HG02870 (cell line): ENCODE results near the gene CCHCR1.
"Not testable (repeated sequence)": the region's sequence is repeated elsewhere in the genome, so short reads cannot be mapped to it uniquely, and the experiment has no call there.

Source experiments
- ATAC-seq: cut with Tn5 transposase; IDR thresholded peaks from one replicate; pipeline ENCODE4 v1.9.1; 2021; ENCODE audit warnings: mild to moderate bottlenecking, moderate library complexity; ENCODE audit not compliant: unreplicated experiment

CCHCR1 gene

DNA sequence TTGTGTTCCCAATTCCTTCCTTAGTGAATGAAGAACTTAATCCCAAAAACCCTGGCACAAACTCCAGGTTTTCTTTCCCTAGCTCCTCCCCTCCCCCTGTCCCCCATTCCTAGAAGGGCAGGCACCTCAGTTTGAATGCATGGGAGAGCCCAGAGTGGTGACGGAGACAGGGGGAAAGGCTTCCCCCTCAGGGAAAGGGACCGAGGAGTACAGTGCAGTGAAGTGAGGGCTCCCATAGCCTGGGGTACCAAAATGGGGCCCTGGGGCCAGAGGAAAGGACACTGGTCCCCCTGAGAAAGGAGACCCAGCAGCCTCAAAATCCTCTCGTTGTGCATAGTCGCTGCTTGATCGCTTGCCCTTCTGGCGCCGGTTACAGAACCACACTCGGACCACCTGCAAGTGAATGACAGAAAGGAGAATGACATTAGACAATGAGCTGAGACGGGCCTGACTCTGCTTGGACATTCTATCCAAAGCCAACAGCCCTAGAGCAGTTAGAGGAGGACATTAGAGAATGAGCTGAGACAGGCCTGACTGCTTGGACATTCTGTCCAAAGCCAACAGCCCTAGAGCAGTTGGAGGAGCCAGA lies 7.0 kb upstream of the CCHCR1 start:
- not testable (repeated sequence) for ATAC-seq

DNA sequence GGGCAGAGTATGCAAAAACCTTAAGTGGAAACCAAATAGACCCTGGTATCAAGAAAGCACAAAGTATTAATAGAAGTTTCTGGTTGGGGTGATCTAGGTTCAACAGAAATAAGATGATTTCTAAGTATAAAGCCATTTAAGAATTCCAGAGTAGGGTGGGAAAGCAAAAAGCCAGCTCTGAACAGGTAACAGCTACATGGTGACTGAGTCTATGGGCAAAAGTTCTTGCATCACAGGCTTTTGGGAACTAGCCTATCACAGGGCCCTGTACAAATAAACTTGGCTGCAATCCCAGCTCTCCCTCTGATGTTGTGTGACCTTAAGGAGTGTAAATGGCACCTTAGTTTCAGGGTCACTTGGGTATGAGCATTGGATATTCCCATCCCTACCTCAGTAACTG lies 6.3 kb upstream of the CCHCR1 start:
- ATAC-seq: no peak

DNA sequence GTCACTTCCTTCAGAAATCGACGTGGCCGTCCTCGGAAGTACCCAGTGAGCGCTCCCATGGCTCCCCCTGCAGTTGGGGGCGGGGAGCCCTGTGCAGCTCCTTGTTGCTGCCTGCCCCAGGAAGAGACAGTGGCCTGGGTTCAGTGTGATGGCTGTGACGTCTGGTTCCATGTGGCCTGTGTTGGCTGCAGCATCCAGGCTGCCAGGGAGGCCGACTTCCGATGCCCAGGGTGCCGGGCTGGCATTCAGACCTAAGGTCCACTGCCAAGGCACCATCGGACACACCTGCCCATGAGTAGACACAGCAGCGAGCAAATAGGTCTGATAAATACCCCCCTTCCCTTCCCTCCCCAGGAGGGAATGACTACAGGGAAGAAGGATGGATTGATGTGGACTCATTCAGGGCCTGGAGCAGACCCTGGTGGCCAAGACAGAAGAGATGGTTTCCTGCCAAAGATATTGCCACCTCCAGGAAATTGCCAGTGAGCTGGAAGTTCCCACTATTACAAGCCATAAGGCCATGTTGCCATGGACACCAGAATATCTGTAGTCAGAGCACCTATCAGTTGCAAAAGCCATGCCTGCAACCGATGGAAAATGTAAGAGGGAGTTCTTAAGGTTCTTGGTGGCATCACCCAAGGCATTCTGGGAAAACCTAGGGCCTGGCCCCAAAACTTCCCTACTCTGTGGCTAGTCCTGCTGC lies 5.0 kb upstream of the CCHCR1 start:
- no peak for ATAC-seq

DNA sequence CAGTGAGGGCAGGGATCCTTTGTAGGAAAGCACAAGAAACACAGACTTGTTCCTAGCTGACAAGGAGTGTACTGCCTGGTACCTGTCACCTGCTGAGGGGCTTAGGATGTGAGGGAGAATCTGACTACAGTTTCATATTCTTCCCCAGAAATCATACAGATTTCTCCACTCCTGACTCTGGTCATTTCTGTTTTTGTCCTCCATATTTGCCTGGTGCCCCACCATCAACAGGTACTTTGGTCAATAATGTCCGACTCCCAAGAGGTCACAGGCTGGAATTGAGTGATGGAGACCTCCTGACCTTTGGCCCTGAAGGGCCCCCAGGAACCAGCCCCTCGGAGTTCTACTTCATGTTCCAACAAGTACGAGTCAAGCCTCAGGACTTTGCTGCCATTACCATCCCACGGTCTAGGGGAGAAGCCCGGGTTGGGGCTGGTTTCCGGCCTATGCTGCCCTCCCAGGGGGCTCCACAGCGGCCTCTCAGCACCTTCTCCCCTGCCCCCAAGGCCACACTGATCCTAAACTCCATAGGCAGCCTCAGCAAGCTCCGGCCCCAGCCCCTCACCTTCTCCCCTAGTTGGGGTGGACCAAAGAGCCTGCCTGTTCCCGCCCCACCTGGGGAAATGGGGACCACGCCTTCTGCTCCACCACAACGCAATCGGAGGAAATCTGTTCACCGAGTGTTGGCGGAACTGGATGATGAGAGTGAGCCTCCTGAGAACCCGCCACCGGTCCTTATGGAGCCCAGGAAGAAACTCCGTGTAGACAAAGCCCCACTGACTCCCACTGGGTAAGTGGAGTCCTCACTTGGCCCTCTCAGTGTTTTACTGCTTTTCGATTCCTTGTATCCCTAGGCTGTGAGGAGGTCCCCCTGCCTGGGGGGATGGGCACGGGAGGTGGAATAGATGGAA lies 3.9 kb upstream of the CCHCR1 start:
- no peak for ATAC-seq

- no peak for ATAC-seq
These were observed 1.6 kb upstream of the CCHCR1 start for GRCh38 chr6:31158863-31159855.

- ATAC-seq: peak; percentile 84
These were observed 699 bp upstream of the CCHCR1 start, which contains the start of gene TCF19 for GRCh38 chr6:31158140-31158862. TCF19 (plus strand) TSS chr6:31158589; CDS start chr6:31159470, 881 bp downstream.

DNA sequence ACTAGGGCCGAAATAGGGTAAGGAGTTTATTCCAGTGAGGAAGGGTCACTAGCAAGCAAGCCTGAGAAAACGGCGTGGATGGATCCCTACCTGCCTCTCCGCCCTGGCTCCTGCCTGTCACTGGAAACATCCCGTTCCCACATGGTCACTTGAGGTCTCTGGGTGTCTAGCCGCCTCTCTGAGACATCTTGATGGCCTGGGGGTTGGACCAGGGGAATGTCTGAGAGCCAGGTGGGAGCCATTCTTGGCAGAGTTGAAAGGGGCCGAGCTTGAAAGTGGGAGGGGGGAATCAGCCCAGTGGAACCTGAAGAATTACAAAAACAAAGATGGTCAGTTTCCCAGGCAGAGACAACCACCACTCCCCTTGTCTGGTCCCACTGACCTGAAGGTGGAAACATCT lies 961 bp downstream of the CCHCR1 start:
- ATAC-seq: no peak

GRCh38 chr6:31154436-31154835 lies 3.2 kb downstream of the CCHCR1 start:
- ATAC-seq: no peak

DNA sequence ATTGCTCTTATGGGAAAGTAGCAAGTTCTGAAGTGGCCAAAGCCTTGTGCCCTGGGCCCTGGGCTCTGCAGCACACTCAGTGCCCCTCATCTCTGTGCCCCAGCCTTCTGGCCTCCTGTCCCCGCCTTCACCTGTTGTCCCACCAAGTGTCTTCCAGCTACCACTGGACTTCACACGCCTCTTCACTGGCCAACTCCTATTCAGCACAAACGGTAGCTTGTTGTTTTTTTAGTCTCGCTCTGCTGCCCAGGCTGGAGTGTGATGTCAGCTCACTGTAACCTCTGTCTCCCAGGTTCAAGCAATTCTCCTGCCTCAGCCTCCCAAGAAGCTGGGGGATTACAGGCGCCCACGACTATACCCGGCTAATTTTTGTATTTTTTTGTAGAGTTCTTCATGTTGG lies 4.8 kb downstream of the CCHCR1 start:
- no peak for ATAC-seq

DNA sequence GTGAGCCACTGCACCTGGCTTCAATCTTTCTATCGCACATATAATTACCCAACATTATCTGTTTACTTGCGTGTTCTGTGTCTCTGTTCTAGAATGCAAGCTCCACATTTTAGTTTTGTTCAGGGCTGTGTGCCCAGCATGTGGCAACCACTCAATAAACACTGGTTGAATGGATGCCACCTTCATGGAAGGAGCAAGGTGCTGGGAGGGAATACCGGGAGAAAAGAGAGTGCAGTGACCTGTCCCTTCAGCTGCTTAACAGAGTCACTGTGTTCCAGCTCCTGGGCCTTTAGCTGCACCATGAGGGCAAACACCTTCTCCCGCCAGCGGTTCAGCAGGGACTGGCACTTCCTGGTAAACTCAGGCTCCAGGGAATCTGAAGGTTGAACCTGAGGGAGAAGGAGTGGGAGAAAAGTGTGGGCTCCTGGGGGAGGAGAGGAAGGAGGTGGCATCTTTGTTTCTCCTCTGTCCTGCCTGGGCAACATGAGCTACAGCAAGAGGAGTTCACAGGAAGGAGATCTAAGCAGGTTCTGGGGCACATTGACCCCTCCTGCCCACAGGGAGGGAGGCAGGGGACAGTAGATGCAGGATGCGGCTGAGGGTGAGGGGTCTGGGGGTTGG lies 7.7 kb downstream of the CCHCR1 start:
- no peak for ATAC-seq

- no peak for ATAC-seq
These were observed 12.2 kb downstream of the CCHCR1 start for GRCh38 chr6:31145386-31145785.

DNA sequence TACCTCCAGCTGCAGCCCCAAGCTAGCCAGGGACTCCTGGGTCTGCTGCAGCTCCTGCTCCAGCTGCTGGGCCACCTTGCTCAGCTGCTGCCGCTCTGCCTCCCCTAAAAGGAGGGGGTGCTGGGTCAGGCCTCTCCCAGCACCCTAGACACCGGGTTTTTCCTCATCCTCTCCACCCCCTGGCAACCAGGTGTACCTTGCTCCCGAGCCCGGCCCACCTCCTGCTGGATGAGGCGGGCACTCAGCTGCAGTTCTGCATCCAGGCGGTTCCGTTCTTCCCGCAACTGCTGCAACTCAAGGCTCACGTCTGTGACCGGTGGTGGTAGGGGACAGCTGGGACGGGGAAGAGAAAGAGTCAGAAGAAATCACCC lies 12.6 kb downstream of the CCHCR1 start:
- no peak for ATAC-seq

DNA sequence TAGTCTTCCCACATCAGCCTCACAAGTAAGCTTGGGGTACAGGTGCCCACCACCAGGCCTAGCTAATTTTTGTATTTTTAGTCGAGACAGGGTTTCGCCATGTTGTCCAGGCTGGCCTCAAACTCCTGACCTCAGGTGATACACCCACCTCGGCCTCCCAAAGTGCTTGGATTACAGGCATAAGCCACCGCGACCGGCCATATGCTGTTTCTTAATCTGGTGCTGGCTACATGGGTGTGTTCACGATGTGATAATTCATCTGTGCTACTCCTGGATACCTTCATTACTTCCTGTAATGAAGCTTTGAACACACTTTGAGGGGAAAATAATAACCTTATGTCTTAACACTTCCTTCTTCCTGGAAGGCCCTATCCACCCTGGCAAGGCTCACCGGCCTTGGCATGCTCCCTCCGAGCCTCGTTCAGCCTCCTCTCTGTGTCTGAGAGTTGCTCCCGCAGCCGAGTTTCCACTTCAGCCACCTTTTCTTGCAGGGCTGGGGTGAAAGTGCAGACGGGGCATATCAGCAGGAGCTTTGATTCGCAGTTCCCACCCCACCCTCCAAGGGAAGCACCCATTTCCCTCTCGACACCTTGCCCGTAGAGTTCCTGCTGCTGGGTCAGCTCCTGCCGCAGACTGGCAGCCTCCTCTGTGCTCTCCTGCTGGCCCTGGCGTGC lies 13.2 kb downstream of the CCHCR1 start:
- no peak for ATAC-seq

DNA sequence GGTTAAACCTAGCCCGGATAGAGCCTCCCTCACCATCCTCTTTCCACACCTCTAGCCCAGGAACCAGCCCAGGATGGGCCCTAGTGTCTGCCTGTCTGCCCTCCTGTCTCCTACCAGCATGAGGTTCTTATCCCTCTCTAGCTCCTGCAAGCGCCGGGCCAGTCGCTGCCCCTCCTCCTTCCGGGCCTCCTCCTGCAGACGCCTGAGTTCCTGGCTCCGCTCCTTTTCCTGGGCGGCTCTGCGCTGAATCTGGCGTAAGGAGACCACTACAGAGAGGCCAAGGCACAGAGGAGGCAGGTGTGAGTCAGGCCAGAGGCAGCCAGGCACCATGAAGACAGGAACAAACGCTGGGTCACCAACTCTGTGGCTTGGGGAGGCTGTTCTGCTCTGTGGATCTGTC lies 14.5 kb downstream of the CCHCR1 start:
- ATAC-seq: no peak

- ATAC-seq: no peak
These were observed 15.2 kb downstream of the CCHCR1 start for GRCh38 chr6:31142361-31142761.

DNA sequence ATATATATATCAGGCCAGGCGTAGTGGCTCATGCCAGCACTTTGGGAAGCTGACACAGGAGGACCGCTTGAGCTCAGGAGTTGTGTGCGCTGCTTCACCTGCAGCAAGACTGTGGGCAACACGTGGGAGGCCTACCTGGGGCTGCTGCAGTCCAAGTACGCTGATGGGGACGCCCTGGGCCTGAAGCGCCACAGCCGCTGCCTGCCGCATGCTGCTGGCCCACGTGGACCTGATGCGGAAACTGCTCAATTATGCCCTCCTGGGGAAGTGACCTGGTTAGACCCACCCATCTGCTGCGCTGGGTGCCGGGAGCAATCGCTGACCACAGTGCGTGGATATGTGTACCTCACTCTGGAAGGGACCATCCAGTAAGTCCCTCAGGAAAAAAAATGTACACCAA lies 17.0 kb downstream of the CCHCR1 start:
- ATAC-seq: no peak

- ATAC-seq: no peak
These were observed 18.0 kb downstream of the CCHCR1 start for GRCh38 chr6:31139599-31139998.

DNA sequence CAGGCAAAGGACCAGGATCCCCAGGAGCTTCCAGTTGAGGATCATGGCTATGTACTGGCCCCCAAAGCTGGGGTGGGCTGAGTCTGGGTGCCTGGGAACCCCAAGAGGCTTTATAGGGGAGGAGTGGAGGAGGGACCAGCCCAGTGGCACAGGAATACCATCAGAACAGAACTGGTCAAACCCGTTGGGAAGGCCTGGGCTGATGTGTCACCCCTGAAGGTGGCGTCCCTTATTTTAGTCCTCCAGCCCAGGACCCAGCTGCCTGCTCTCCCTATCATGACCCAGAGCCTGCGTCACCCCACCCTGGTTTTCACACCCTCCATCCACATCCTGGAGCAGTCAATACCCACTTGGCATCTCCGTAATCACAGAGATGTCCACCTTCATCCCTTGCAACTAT lies 18.6 kb downstream of the CCHCR1 start, which contains the start of gene PSORS1C2:
TSS of gene PSORS1C2 (minus strand) at position 85 of the 400 bp plus-strand sequence. CDS start at position 45, 40 bp downstream.
- ATAC-seq: no peak

- no peak for ATAC-seq
These were observed 21.9 kb downstream of the CCHCR1 start for GRCh38 chr6:31135710-31136109.
